Colon (tissue), 2 donors: ENCODE measurements around the gene COG1.

Source experiments
- FAIRE-seq: peaks from 2 replicates; lab custom pipeline; 2012; peaks lifted over from hg19 to GRCh38; lab: Jason Lieb, UNC
- donor health status: control.
- donor health status: control.

The COG1 gene

GRCh38 chr17:73168667-73169066 lies 24.2 kb upstream of the COG1 start:
- FAIRE-seq, result no peak

- FAIRE-seq, result no peak
Measured at GRCh38 chr17:73170324-73170723, 22.5 kb upstream of the COG1 start.

- FAIRE-seq, result no peak
Measured at GRCh38 chr17:73172252-73172651, 20.6 kb upstream of the COG1 start.

- FAIRE-seq, result no peak
Measured at GRCh38 chr17:73174126-73174525, 18.7 kb upstream of the COG1 start.

- FAIRE-seq, result no peak
Measured at GRCh38 chr17:73175962-73176565, 16.8 kb upstream of the COG1 start.

- no peak for FAIRE-seq
Measured at GRCh38 chr17:73179387-73179786, 13.5 kb upstream of the COG1 start.

GRCh38 chr17:73179878-73180277 lies 13.0 kb upstream of the COG1 start:
- no peak for FAIRE-seq

GRCh38 chr17:73182616-73183310 lies 10.1 kb upstream of the COG1 start:
- FAIRE-seq, result no peak

GRCh38 chr17:73184136-73184993 lies 8.5 kb upstream of the COG1 start:
- FAIRE-seq, result no peak

- no peak for FAIRE-seq
Measured at GRCh38 chr17:73186283-73187050, 6.4 kb upstream of the COG1 start.

- no peak for FAIRE-seq
Measured at GRCh38 chr17:73187203-73187769, 5.6 kb upstream of the COG1 start.

- no peak for FAIRE-seq
Measured at GRCh38 chr17:73188011-73188410, 4.8 kb upstream of the COG1 start.

- FAIRE-seq, result no peak
Measured at GRCh38 chr17:73189417-73190099, 3.3 kb upstream of the COG1 start.

- no peak for FAIRE-seq
Measured at GRCh38 chr17:73191443-73192205, 1.2 kb upstream of the COG1 start.

GRCh38 chr17:73192206-73192893 lies 505 bp upstream of the COG1 start:
- FAIRE-seq, result no peak

- no peak for FAIRE-seq
Measured at GRCh38 chr17:73194514-73195222, 1.8 kb downstream of the COG1 start.

GRCh38 chr17:73196500-73196899 lies 3.6 kb downstream of the COG1 start:
- FAIRE-seq, result no peak

GRCh38 chr17:73197161-73197560 lies 4.3 kb downstream of the COG1 start:
- no peak for FAIRE-seq

GRCh38 chr17:73198201-73198929 lies 5.5 kb downstream of the COG1 start:
- no peak for FAIRE-seq
